Measurements from ENCODE around the gene MRPL37. TPM values are rescaled to one million over a fixed set of nuclear protein-coding genes. Genes with fewer than 3 reads are reported as not detected.

The MRPL37 gene
- total and polyA plus RNA-seq, 2 of the 4 experiments (the other 2 are of a cell fraction), result 42.8 to 132 TPM

GRCh38 chr1:54255026-54255702 lies 55.2 kb downstream of the MRPL37 start:
- no CpG with 5 or more reads among the region's 9 CpGs for WGBS, 2 experiments (ENCODE audit: extremely low coverage in 2 of 2, insufficient read length in 1 of 2)
- peaks cover 14% of the 10 kb centered on the region; the same call in 1 of the 2 replicates for H3K36me3 ChIP-seq (ENCODE audit: control insufficient read depth, insufficient read depth, low read length)
- H4K5ac ChIP-seq (ENCODE audit: low read depth, low read length), result no peak overlapping the region
- no peak overlapping the region for H3K23ac ChIP-seq (ENCODE audit: low read depth, low read length)
- no peak overlapping the region for H2BK120ac ChIP-seq (ENCODE audit: low read depth, low read length)
- H4K8ac ChIP-seq (ENCODE audit: low read depth in 2 of 2, low read length in 2 of 2), result no peak overlapping the region
- DNase-seq (peak; percentile 73), ATAC-seq (ENCODE audit: low read depth) (peak; percentile 8; the same call in 1 of the 2 replicates)
- in situ Hi-C loops (cut with MboI; ENCODE audit: low sequenced_read_pairs) (no loop called here), dilution Hi-C loops (cut with HindIII; ENCODE audit: low sequenced_read_pairs, unreplicated experiment) (no loop called here), intact Hi-C loops (cut with micrococcal nuclease) (no loop called here)
- H3K4me1 ChIP-seq (ENCODE audit: control insufficient read depth, insufficient read depth, low read length), result peaks cover 18% of the 10 kb centered on the region
- H3K14ac ChIP-seq (replicated peaks; ENCODE audit: low read depth, low read length), result peak overlapping the region; percentile 59; the same call in 1 of the 2 replicates
- H3K27ac ChIP-seq (ENCODE audit: insufficient read depth, low read length), result peak overlapping the region; percentile 4; the same call in 1 of the 2 replicates
- H2AFZ ChIP-seq (replicated peaks; ENCODE audit: low read length, poor library complexity), result no peak overlapping the region
- H3K9me3 ChIP-seq (ENCODE audit: control insufficient read depth, insufficient read depth, low read length), result no peaks in the 10 kb centered on the region
- peaks cover 14% of the 10 kb centered on the region; the same call in 1 of the 2 replicates for H4K20me1 ChIP-seq (ENCODE audit: insufficient read depth, low read length)
- no peak overlapping the region for H2BK20ac ChIP-seq (ENCODE audit: low read depth, low read length)
- BruUV-seq (replicated peaks), result no TSS peak
- H3K4me3 ChIP-seq (ENCODE audit: insufficient read depth, low read depth, low read length), result no peak overlapping the region
- H3K4ac ChIP-seq (ENCODE audit: low read depth, low read length), result no peak overlapping the region
- no peak overlapping the region for H3K9ac ChIP-seq (ENCODE audit: low read depth, low read length)
- H2AK5ac ChIP-seq (ENCODE audit: low read depth, low read length), result peak overlapping the region; percentile 56; the same call in 1 of the 2 replicates
- H3K18ac ChIP-seq (ENCODE audit: low read depth, low read length), result no peak overlapping the region
- ChIA-PET CTCF (interaction anchor here (0.6 to 1.3 kb wide), 3 partner anchors 18 to 403 kb away, joined by 3 to 6 read pairs (median 3); no protein-coding TSS in a partner anchor), POLR2A (ENCODE audit: unreplicated experiment) (no interaction called here)
- no peak overlapping the region for H2BK5ac ChIP-seq (ENCODE audit: low read depth, low read length, poor library complexity, severe bottlenecking)
- peaks cover 12% of the 10 kb centered on the region for H3K9me1 ChIP-seq (ENCODE audit: insufficient read depth, low read length)
- no peak overlapping the region for H2BK15ac ChIP-seq (ENCODE audit: low read depth, low read length)
- peak overlapping the region; percentile 75 for H2AK9ac ChIP-seq (replicated peaks; ENCODE audit: low read depth, low read length, poor library complexity)
- H3K56ac ChIP-seq (ENCODE audit: extremely low read depth, insufficient read depth, low read length), result no peak overlapping the region
- H3K4me2 ChIP-seq (ENCODE audit: low read depth, low read length), result no peak overlapping the region
- H3K27me3 ChIP-seq (ENCODE audit: control insufficient read depth, insufficient read depth, low read length), result no peaks in the 10 kb centered on the region
- peaks cover 14 to 43% of the 10 kb centered on the region in 2 experiments for H3K79me1 ChIP-seq (ENCODE audit: low read depth in 1 of 2, low read length in 2 of 2)
- H4K91ac ChIP-seq (ENCODE audit: insufficient read depth, low read depth, low read length), result no peak overlapping the region
- no peak; the same call in 1 of the 2 replicates for TF ChIP-seq RFX5 (IDR thresholded peaks at IDR 0.05; ENCODE audit: low read depth, low read length)
- no peak for TF ChIP-seq CEBPB (IDR thresholded peaks at IDR 0.05; ENCODE audit: low read depth, low read length)
- TF ChIP-seq SMC3 (IDR thresholded peaks at IDR 0.05; ENCODE audit: low read depth, low read length), result no peak
- TF ChIP-seq ELK1 (IDR thresholded peaks at IDR 0.05; ENCODE audit: borderline replicate concordance, low read depth, low read length), result no peak
- TF ChIP-seq USF2 (IDR thresholded peaks at IDR 0.05; ENCODE audit: low read depth, low read length), result no peak
- no peak for TF ChIP-seq NFE2L2 (IDR thresholded peaks at IDR 0.05; ENCODE audit: low read depth, low read length)
- TF ChIP-seq RAD21 (IDR thresholded peaks at IDR 0.05; ENCODE audit: low read length), result no peak
- TF ChIP-seq MXI1 (IDR thresholded peaks at IDR 0.05; ENCODE audit: borderline replicate concordance, low read depth, low read length), result no peak
- TF ChIP-seq MAFK (IDR thresholded peaks at IDR 0.05; ENCODE audit: low read depth, low read length), result no peak
- no peak for TF ChIP-seq FOS (IDR thresholded peaks at IDR 0.05; ENCODE audit: low read depth, low read length)
- TF ChIP-seq CHD1 (IDR thresholded peaks at IDR 0.05; ENCODE audit: low read depth, low read length), result no peak
- TF ChIP-seq BHLHE40 (IDR thresholded peaks at IDR 0.05; ENCODE audit: low read depth, low read length), result no peak
- no peak for TF ChIP-seq CTCF (conservative IDR thresholded peaks at IDR 0.05; ENCODE audit: low read depth, low read length)

Data from IMR-90 (cell line).